Loucy (cell line): ENCODE measurements around the gene KCNQ2.

Experiments
- H2AFZ ChIP-seq: fragments of 200-600 bp; sonication (generic); 2 replicates; pipeline ENCODE4 v1.6.0; 2016; ENCODE audit warnings: antibody characterized with exemption, mild to moderate bottlenecking, low read length, moderate library complexity
- H3F3A ChIP-seq: fragments of 200-600 bp; 2 replicates; pipeline ENCODE4 v1.6.0; 2016; ENCODE audit warnings: antibody characterized with exemption, low read depth, mild to moderate bottlenecking
- H3K27me3 ChIP-seq: fragments of 200-600 bp; sonication (generic); 2 replicates; pipeline ENCODE4 v1.6.1; 2014; ENCODE audit warnings: low read length, mild to moderate bottlenecking; ENCODE audit not compliant: insufficient read depth, poor library complexity, severe bottlenecking
- H3K36me3 ChIP-seq: fragments of 200-600 bp; sonication (generic); 2 replicates; pipeline ENCODE4 v1.6.1; 2016; ENCODE audit warnings: low read length; ENCODE audit not compliant: insufficient read depth
- H3K4me1 ChIP-seq: fragments of 200-600 bp; sonication (generic); 2 replicates; pipeline ENCODE4 v1.5.1; 2014; ENCODE audit warnings: low read length, mild to moderate bottlenecking; ENCODE audit not compliant: insufficient read depth, poor library complexity, severe bottlenecking
- H3K4me2 ChIP-seq: fragments of 200-600 bp; sonication (generic); 2 replicates; pipeline ENCODE4 v1.6.0; 2014; ENCODE audit warnings: antibody characterized with exemption, low read length, low read depth, mild to moderate bottlenecking; ENCODE audit not compliant: poor library complexity, severe bottlenecking
- H3K4me3 ChIP-seq: fragments of 200-600 bp; sonication (generic); 2 replicates; pipeline ENCODE4 v1.5.1; 2014; ENCODE audit warnings: low read length, mild to moderate bottlenecking, mixed read lengths; ENCODE audit not compliant: poor library complexity, severe bottlenecking
- H3K79me2 ChIP-seq: fragments of 200-600 bp; sonication (generic); 2 replicates; pipeline ENCODE4 v1.6.1; 2014; ENCODE audit warnings: low read length; ENCODE audit not compliant: insufficient read depth
- H3K9ac ChIP-seq: fragments of 200-600 bp; sonication (generic); 2 replicates; pipeline ENCODE4 v1.6.0; 2014; ENCODE audit warnings: mild to moderate bottlenecking, low read depth, low read length, moderate library complexity; ENCODE audit not compliant: poor library complexity, severe bottlenecking
- H3K9me2 ChIP-seq: fragments of 200-600 bp; sonication (generic); replicated peaks from 2 replicates; pipeline ENCODE4 v1.6.1; 2016; ENCODE audit warnings: low read depth, low read length, mixed read lengths
- H3K9me3 ChIP-seq: fragments of 200-600 bp; sonication (generic); 2 replicates; pipeline ENCODE4 v1.6.1; 2014; ENCODE audit warnings: mild to moderate bottlenecking, antibody characterized with exemption, low read length, low read depth; ENCODE audit not compliant: insufficient read depth
- H4K20me1 ChIP-seq: fragments of 200-600 bp; sonication (generic); 2 replicates; pipeline ENCODE4 v1.6.0; 2014; ENCODE audit warnings: antibody characterized with exemption, low read length, mild to moderate bottlenecking; ENCODE audit not compliant: insufficient read depth, poor library complexity, severe bottlenecking
- EZH2phosphoT487 ChIP-seq: fragments of 200-600 bp; IDR thresholded peaks from 2 replicates; pipeline ENCODE4 v1.6.1; 2018; ENCODE audit warnings: antibody characterized with exemption, mild to moderate bottlenecking, moderate library complexity, borderline replicate concordance
- TF ChIP-seq, protein P1 (sequence below): fragments of 200-600 bp; sonication (generic); conservative IDR thresholded peaks from 2 replicates; pipeline ENCODE4 v1.5.1; 2014; ENCODE audit warnings: mild to moderate bottlenecking, antibody characterized with exemption, low read length

KCNQ2 gene

DNA sequence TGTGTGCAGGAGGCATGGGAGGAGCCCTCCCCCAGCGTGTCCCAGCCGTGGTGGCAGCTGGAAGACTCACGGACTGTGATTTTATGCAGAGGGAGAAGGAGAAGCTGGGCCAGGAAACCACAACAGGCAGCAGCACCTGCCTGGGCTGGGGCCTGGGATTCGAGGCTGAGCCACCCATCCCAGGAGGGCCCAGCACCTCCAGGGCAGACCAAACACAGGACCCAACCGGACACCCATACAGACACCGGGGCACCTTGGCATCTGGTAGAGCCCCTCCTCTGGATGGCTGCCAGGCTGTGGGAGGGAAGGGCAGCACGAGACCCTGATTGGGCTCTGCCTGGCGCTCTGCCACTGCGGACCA, 69.6 kb downstream of the KCNQ2 start:
- Histone ChIP-seq H4K20me1 (no peaks in the 10 kb centered on the region), H3K4me1 (no peaks in the 10 kb centered on the region), H3K4me2 (no peak overlapping the region), H3K36me3 (no peaks in the 10 kb centered on the region), H3K79me2 (no peaks in the 10 kb centered on the region), H3K9me2 (no peaks in the 10 kb centered on the region), H3K9me3 (no peaks in the 10 kb centered on the region), H3K9ac (no peak overlapping the region), H3F3A (no peaks in the 10 kb centered on the region), H3K27me3 (no peaks in the 10 kb centered on the region), H3K4me3 (no peak overlapping the region), H2AFZ (no peak overlapping the region)
- TF ChIP-seq, protein P1, sequence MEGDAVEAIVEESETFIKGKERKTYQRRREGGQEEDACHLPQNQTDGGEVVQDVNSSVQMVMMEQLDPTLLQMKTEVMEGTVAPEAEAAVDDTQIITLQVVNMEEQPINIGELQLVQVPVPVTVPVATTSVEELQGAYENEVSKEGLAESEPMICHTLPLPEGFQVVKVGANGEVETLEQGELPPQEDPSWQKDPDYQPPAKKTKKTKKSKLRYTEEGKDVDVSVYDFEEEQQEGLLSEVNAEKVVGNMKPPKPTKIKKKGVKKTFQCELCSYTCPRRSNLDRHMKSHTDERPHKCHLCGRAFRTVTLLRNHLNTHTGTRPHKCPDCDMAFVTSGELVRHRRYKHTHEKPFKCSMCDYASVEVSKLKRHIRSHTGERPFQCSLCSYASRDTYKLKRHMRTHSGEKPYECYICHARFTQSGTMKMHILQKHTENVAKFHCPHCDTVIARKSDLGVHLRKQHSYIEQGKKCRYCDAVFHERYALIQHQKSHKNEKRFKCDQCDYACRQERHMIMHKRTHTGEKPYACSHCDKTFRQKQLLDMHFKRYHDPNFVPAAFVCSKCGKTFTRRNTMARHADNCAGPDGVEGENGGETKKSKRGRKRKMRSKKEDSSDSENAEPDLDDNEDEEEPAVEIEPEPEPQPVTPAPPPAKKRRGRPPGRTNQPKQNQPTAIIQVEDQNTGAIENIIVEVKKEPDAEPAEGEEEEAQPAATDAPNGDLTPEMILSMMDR = no peak
- TF ChIP-seq EZH2phosphoT487 = no peak

DNA sequence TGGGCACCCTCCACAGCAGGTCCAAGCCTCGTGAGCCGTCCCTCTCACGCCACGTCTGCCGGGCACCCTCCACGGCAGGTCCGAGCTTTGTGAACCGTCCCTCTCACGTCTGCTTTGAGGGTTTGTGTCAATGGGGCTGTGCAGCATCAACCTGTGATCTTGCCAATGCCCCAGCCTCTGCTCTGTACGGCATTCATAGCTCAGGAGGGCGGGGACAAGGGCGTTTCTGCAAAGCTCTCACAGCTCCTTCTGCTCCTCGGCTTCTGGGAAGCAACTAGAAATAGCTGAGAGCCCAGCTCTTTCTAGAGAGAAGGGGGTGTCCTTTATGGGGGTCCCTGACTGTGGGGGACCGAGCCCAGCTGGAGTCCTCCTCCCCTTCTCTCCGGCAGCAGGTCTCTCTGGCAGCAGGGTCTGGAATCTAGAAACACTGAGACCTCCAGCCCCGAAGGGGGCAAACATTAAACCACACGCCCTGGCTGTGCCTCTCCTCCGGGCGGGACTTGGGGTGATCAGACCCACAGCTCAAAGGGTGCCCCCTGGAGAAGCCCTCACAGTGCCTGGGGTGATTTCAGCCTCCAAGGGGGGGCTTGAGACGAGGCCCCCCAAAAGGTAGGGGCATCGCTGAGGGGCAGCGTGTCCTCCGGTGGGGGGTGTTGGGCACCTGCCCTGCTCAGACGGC, 70.1 kb downstream of the KCNQ2 start:
- Histone ChIP-seq H2AFZ (no peak overlapping the region), H3K9me3 (no peaks in the 10 kb centered on the region), H3K27me3 (no peaks in the 10 kb centered on the region), H4K20me1 (no peaks in the 10 kb centered on the region), H3K79me2 (no peaks in the 10 kb centered on the region), H3K36me3 (no peaks in the 10 kb centered on the region), H3K4me2 (no peak overlapping the region), H3K9ac (no peak overlapping the region), H3K4me1 (no peaks in the 10 kb centered on the region), H3F3A (no peaks in the 10 kb centered on the region), H3K4me3 (no peak overlapping the region), H3K9me2 (no peaks in the 10 kb centered on the region)
- TF ChIP-seq, protein P1 = no peak
- TF ChIP-seq EZH2phosphoT487 = no peak

GRCh38 chr20:63401384-63402110, 70.9 kb downstream of the KCNQ2 start:
- no peak overlapping the region for H3K4me3 ChIP-seq
- H3K27me3 ChIP-seq = no peaks in the 10 kb centered on the region
- H3K9me2 ChIP-seq = no peaks in the 10 kb centered on the region
- no peak overlapping the region for H2AFZ ChIP-seq
- no peaks in the 10 kb centered on the region for H3K9me3 ChIP-seq
- no peaks in the 10 kb centered on the region for H4K20me1 ChIP-seq
- H3F3A ChIP-seq = no peaks in the 10 kb centered on the region
- H3K79me2 ChIP-seq = no peaks in the 10 kb centered on the region
- TF ChIP-seq, protein P1 = no peak
- no peak for TF ChIP-seq EZH2phosphoT487
- no peak overlapping the region for H3K4me2 ChIP-seq
- no peaks in the 10 kb centered on the region for H3K4me1 ChIP-seq
- H3K36me3 ChIP-seq = no peaks in the 10 kb centered on the region
- H3K9ac ChIP-seq = no peak overlapping the region
